ENCODE data around the gene ERCC4.

DNA sequence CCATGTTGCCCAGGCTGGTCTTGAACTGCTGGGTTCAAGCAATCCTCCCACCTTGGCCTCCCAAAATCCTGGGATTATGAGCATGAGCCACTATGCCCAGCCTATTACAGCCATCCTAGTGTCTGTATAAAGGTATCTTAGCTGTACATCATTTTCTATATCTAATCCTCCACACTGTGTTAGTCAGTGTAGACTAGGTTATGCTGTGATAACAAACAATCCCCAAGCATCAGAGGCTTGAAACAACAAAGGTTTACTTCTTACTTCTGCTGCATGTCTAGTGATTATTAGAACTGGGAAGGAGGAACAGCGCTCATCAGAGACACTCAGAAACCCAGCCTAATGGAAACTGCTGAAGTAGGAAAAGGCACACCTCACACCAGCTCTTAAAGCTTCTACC lies 68.1 kb downstream of the ERCC4 start:
- TF ChIP-seq, protein P1, sequence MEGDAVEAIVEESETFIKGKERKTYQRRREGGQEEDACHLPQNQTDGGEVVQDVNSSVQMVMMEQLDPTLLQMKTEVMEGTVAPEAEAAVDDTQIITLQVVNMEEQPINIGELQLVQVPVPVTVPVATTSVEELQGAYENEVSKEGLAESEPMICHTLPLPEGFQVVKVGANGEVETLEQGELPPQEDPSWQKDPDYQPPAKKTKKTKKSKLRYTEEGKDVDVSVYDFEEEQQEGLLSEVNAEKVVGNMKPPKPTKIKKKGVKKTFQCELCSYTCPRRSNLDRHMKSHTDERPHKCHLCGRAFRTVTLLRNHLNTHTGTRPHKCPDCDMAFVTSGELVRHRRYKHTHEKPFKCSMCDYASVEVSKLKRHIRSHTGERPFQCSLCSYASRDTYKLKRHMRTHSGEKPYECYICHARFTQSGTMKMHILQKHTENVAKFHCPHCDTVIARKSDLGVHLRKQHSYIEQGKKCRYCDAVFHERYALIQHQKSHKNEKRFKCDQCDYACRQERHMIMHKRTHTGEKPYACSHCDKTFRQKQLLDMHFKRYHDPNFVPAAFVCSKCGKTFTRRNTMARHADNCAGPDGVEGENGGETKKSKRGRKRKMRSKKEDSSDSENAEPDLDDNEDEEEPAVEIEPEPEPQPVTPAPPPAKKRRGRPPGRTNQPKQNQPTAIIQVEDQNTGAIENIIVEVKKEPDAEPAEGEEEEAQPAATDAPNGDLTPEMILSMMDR (IDR thresholded peaks at IDR 0.05), result no peak
- no peak for TF ChIP-seq POLR2A (IDR thresholded peaks at IDR 0.05)
